ENCODE results near the gene HOGA1. TPM values are rescaled to one million over a fixed set of nuclear protein-coding genes. Genes with fewer than 3 reads are reported as not detected.
"Not testable (repeated sequence)": the region's sequence is repeated elsewhere in the genome, so short reads cannot be mapped to it uniquely, and the experiment has no call there.

The HOGA1 gene
- total RNA-seq, 2 donors from 2014 or later = 1.0 to 2.7 TPM

DNA sequence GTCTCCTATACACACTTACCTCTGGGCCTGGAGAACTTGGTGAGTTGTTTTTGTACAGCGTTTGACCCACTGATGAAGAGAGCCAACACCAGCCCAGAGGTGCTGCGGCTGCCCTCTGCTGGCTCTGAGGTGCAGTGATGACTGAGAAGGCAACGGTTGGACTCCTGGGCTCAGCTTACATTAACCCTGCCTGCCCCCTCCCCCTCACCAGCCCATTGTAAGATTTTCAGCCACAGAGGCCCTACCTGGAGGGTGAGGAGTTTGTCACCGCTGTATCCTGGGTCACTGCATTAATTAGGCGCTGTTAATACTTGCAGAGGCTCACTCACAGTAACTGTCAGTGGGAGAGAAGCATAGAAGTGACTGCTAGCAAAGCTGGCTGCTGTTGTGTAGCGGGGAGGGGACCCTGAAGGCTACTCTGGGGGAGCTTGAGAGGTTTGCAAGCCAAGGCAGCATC, 30.6 kb upstream of the HOGA1 start:
- Histone ChIP-seq H3K4me3 (no peak overlapping the region), H3K4me1 (replicated peaks) (no peaks in the 10 kb centered on the region), H3K27ac (no peak overlapping the region), H3K36me3 (no peaks in the 10 kb centered on the region), H3K27me3 (replicated peaks; ENCODE audit: insufficient read depth) (no peaks in the 10 kb centered on the region), H3K9me3 (no peaks in the 10 kb centered on the region)
- intact Hi-C loops (cut with DNase I) = loop anchor here (2.0 kb wide), 1 partner anchor 91 kb away; no protein-coding TSS in a partner anchor
- 23% methylated on average over 6 of the region's 6 CpGs for WGBS
- TF ChIP-seq POLR2AphosphoS5 (IDR thresholded peaks at IDR 0.05) (peak; percentile 48), POLR2A (IDR thresholded peaks at IDR 0.05) (no peak)
- TF ChIP-seq, protein P1, sequence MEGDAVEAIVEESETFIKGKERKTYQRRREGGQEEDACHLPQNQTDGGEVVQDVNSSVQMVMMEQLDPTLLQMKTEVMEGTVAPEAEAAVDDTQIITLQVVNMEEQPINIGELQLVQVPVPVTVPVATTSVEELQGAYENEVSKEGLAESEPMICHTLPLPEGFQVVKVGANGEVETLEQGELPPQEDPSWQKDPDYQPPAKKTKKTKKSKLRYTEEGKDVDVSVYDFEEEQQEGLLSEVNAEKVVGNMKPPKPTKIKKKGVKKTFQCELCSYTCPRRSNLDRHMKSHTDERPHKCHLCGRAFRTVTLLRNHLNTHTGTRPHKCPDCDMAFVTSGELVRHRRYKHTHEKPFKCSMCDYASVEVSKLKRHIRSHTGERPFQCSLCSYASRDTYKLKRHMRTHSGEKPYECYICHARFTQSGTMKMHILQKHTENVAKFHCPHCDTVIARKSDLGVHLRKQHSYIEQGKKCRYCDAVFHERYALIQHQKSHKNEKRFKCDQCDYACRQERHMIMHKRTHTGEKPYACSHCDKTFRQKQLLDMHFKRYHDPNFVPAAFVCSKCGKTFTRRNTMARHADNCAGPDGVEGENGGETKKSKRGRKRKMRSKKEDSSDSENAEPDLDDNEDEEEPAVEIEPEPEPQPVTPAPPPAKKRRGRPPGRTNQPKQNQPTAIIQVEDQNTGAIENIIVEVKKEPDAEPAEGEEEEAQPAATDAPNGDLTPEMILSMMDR (IDR thresholded peaks at IDR 0.05) = peak; percentile 32 to 82 (median 71)
- DNase-seq (ENCODE audit: low spot score) = peak; percentile 35

DNA sequence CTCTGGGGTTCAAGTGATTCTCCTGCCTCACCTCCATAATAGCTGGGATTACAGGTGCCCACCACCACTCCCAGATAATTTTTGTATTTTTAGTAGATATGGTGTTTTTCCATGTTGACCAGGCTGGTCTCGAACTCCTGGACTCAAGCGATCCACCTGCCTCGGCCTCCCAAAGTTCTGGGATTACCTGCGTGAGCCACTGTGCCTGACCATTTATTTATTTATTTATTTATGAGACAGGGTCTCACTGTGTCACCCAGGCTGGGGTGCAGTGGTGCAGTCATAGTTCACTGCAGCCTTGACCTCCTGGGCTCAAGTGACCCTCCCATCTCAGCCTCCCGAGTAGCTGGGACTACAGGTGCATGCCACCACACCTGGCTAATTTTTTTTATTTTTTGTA, 29.9 kb upstream of the HOGA1 start:
- H3K9me3 ChIP-seq; H3K27me3 ChIP-seq (replicated peaks; ENCODE audit: insufficient read depth); intact Hi-C loops (cut with DNase I); H3K27ac ChIP-seq; H3K4me3 ChIP-seq; H3K36me3 ChIP-seq; DNase-seq (ENCODE audit: low spot score); H3K4me1 ChIP-seq (replicated peaks): not testable (repeated sequence)
- WGBS = 99% methylated on average over 5 of the region's 5 CpGs

DNA sequence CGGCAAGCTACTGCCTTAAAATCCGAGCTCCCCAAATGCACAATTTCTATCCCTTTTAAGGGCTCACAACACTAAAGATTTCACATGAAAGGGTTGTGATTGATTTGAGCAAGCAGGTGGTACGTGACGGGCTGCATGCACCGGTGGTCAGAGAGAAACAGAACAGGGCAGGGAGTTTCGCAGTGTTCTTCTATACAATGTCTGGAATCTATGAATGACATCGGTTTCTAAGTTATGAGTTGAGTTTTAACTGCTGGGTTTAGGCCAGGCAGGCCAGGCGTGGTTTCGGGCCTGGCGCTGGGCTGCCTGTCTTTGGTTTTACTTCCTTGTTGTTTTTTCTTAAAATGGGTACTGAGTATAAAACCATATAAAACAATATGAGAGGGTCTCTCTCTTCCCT, 28.6 kb upstream of the HOGA1 start:
- H3K9me3 ChIP-seq; H3K27me3 ChIP-seq (replicated peaks; ENCODE audit: insufficient read depth); intact Hi-C loops (cut with DNase I); H3K4me3 ChIP-seq; H3K4me1 ChIP-seq (replicated peaks); H3K36me3 ChIP-seq; DNase-seq (ENCODE audit: low spot score); H3K27ac ChIP-seq: not testable (repeated sequence)
- 92% methylated on average over 8 of the region's 10 CpGs for WGBS

DNA sequence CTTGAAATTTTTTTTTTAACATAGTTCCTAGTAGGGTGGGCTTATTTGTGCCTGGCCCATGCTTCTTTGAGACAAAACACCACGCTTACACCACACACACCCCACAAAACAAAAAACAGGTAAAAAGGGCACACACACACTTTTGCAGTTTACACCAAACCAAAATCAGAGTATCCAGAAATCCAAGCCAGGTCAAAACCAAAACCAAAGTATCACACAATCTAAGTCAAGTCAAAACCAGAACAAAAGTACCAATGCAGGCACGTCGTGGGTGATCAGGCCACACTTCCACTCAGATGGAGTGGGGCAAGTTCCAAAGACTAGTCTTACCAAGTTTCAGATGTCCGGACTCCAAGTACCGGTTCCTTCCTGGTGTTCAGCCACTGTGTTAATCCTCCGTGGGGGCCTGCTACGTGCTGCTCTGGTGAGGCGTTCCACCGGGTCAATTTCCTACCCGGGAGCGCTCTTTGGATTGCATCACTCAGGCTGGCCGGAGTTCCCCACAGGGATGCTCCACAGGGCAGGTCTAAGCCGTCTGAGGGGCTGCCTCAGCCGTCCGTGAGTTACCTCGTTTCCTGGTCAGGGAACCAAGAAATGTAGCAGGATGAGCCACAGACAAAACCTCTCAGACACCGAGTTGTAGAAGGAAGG, 23.3 kb upstream of the HOGA1 start:
- H3K27me3 ChIP-seq (replicated peaks; ENCODE audit: insufficient read depth); H3K4me3 ChIP-seq; H3K9me3 ChIP-seq; DNase-seq (ENCODE audit: low spot score); H3K36me3 ChIP-seq; H3K4me1 ChIP-seq (replicated peaks); intact Hi-C loops (cut with DNase I): not testable (repeated sequence)
- 79% methylated on average over 17 of the region's 17 CpGs for WGBS
- peak overlapping the region in 1 of 2 donors; percentile 38 for H3K27ac ChIP-seq

DNA sequence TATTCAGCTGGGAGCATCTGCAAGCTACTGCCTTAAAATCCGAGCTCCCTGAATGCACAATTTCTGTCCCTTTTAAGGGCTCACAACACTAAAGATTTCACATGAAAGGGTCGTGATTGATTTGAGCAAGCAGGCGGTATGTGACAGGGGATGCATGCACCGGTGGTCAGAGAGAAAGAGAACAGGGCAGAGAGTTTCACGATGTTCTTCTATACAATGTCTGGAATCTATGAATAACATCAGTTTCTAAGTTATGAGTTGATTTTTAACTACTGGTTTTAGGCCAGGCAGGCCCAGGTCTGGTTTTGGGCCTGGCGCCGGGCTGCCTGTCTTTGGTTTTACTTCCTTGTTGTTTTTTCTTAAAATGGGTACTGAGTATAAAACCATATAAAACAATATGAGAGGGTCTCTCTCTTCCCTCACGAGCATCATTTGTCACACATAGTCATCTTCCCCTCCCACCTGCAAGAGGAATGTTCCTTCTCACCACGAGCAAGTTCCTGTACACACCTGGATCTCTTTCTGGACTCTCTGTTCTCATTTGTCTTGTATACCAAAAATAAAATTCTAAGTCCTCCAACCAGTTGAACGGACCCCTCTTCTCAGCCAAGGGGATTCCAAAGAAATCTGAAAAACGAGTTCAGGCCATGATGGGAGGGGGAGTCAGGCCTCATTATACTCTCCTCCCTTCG, 22.7 kb upstream of the HOGA1 start:
- H3K4me3 ChIP-seq; H3K4me1 ChIP-seq (replicated peaks); H3K9me3 ChIP-seq; DNase-seq (ENCODE audit: low spot score); intact Hi-C loops (cut with DNase I); H3K36me3 ChIP-seq; H3K27me3 ChIP-seq (replicated peaks; ENCODE audit: insufficient read depth): not testable (repeated sequence)
- WGBS = 82% methylated on average over 12 of the region's 12 CpGs
- peak overlapping the region in 1 of 2 donors; percentile 38 for H3K27ac ChIP-seq

DNA sequence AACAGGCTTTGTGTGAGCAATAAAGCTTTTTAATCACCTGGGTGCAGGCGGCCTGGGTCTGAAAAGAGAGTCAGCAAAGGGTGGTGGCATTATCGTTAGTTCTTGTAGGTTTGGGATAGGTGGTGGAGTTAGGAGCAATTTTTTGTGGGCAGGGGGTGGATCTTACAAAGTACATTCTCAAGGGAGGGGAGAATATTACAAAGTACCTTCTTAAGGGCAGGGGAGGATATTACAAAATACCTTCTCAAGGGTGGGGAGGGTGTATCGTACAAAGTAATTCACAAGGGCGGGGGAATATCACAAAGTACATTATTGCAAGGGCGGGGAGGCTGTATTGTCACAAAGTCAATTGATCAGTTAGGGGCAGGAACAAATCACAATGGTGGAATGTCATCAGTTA, 21.9 kb upstream of the HOGA1 start:
- DNase-seq (ENCODE audit: low spot score); intact Hi-C loops (cut with DNase I): not testable (repeated sequence)
- WGBS = over 99% methylated on average over 5 of the region's 5 CpGs

DNA sequence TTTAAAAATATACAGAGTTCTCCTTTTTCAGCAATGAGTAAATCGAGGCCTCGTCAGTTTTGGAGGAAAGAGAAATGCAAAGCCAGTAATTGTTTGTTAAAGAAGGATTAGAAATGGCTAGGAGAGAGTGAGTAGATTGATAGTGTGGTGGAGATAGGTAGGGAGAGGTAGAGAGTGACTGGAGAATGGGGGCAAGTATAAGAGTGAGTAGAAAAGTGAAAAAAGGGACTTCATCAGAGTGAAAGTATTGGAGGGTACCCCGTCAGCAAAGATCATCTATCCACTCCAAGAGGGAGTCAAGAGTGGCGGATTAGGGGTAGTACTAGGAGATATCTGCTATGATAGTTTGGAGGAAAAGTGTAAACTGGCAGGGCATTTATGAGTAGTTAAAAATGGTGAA, 20.9 kb upstream of the HOGA1 start:
- Histone ChIP-seq H3K27ac (no peak overlapping the region), H3K27me3 (replicated peaks; ENCODE audit: insufficient read depth) (no peaks in the 10 kb centered on the region), H3K9me3 (no peaks in the 10 kb centered on the region), H3K4me1 (replicated peaks) (no peaks in the 10 kb centered on the region), H3K4me3 (no peak overlapping the region), H3K36me3 (no peaks in the 10 kb centered on the region)
- DNase-seq (ENCODE audit: low spot score) = no peak
- TF ChIP-seq, protein P1 (IDR thresholded peaks at IDR 0.05) = no peak
- TF ChIP-seq POLR2A (IDR thresholded peaks at IDR 0.05) (no peak), POLR2AphosphoS5 (IDR thresholded peaks at IDR 0.05) (no peak)
- intact Hi-C loops (cut with DNase I) = no loop called here
- WGBS = 97% methylated on average over 4 of the region's 4 CpGs

More for the DNA sequence above, 21.9 kb upstream of the HOGA1 start:
- not testable (repeated sequence) for H3K27ac ChIP-seq; H3K4me3 ChIP-seq; H3K27me3 ChIP-seq (replicated peaks; ENCODE audit: insufficient read depth); H3K36me3 ChIP-seq; H3K9me3 ChIP-seq; H3K4me1 ChIP-seq (replicated peaks)
